Inferior parietal cortex (tissue), 1 donor: ENCODE results near the gene PRSS12.
"Not testable (repeated sequence)": the region's sequence is repeated elsewhere in the genome, so short reads cannot be mapped to it uniquely, and the experiment has no call there.

ENCODE experiments used
- DNase-seq: peaks from one replicate; pipeline ENCODE4 v3.0.0-alpha.2; 2016; ENCODE audit errors: extremely low spot score

Gene PRSS12

GRCh38 chr4:118352843-118353533 is at the start of gene PRSS12:
Gene PRSS12 (minus strand): TSS chr4:118353003. CDS start chr4:118352720, 283 bp downstream.
- DNase-seq = no peak

- no peak for DNase-seq
Observed at GRCh38 chr4:118400356-118400755, 47.6 kb upstream of the PRSS12 start.

GRCh38 chr4:118399883-118400282 is 47.1 kb upstream of the PRSS12 start:
- DNase-seq = not testable (repeated sequence)

- no peak for DNase-seq
Observed at GRCh38 chr4:118398226-118399090, 45.7 kb upstream of the PRSS12 start.

- no peak for DNase-seq
Observed at GRCh38 chr4:118397623-118397979, 44.8 kb upstream of the PRSS12 start.

GRCh38 chr4:118396881-118397622 is 44.2 kb upstream of the PRSS12 start:
- no peak for DNase-seq

GRCh38 chr4:118395057-118395644 is 42.3 kb upstream of the PRSS12 start:
- DNase-seq = no peak

GRCh38 chr4:118392509-118392908 is 39.7 kb upstream of the PRSS12 start:
- DNase-seq = not testable (repeated sequence)

GRCh38 chr4:118390121-118390520 is 37.3 kb upstream of the PRSS12 start:
- no peak for DNase-seq

GRCh38 chr4:118389721-118390120 is 36.9 kb upstream of the PRSS12 start:
- DNase-seq = no peak

- DNase-seq = no peak
Observed at GRCh38 chr4:118388606-118389005, 35.8 kb upstream of the PRSS12 start.

GRCh38 chr4:118381902-118382301 is 29.1 kb upstream of the PRSS12 start:
- DNase-seq = no peak

- no peak for DNase-seq
Observed at GRCh38 chr4:118373614-118374255, 20.9 kb upstream of the PRSS12 start.

- DNase-seq = no peak
Observed at GRCh38 chr4:118372251-118372650, 19.4 kb upstream of the PRSS12 start.

GRCh38 chr4:118369231-118369630 is 16.4 kb upstream of the PRSS12 start:
- DNase-seq = no peak

GRCh38 chr4:118367872-118368271 is 15.1 kb upstream of the PRSS12 start:
- no peak for DNase-seq

GRCh38 chr4:118367361-118367760 is 14.6 kb upstream of the PRSS12 start:
- DNase-seq = no peak

GRCh38 chr4:118363166-118363565 is 10.4 kb upstream of the PRSS12 start:
- DNase-seq = no peak

GRCh38 chr4:118361192-118361591 is 8.4 kb upstream of the PRSS12 start:
- DNase-seq = no peak

GRCh38 chr4:118360106-118360505 is 7.3 kb upstream of the PRSS12 start:
- DNase-seq = no peak

- no peak for DNase-seq
Observed at GRCh38 chr4:118357601-118358000, 4.8 kb upstream of the PRSS12 start.

GRCh38 chr4:118356731-118357130 is 3.9 kb upstream of the PRSS12 start:
- no peak for DNase-seq
